CD14-positive monocyte (primary cell): ENCODE data around the gene DDIAS. TPM values are rescaled to one million over a fixed set of nuclear protein-coding genes. Genes with fewer than 3 reads are reported as not detected.

ENCODE experiments used
- DNase-seq, 3 donors: peaks; one replicate each; pipeline ENCODE4 v3.0.0-alpha.2; 2011 to 2022
- H2AFZ ChIP-seq: 2 replicates; pipeline ENCODE4 v1.6.0; 2012; ENCODE audit warnings: mild to moderate bottlenecking, low read depth, low read length, inconsistent platforms; ENCODE audit not compliant: insufficient read depth, poor library complexity, severe bottlenecking
- H3K27ac ChIP-seq, 2 donors: 1 replicate in 1 of 2; 2 replicates in 1 of 2; pipeline ENCODE4 v1.5.1; 2012 to 2013; ENCODE audit warnings: low read length in 2 of 2, control low read depth in 1 of 2, inconsistent platforms in 1 of 2, low read depth in 1 of 2, mild to moderate bottlenecking in 1 of 2
- H3K27me3 ChIP-seq, 2 donors: one replicate each; pipeline versions ENCODE4 v1.6.0 to v1.6.1; 2011 to 2013; ENCODE audit warnings: low read length in 2 of 2; ENCODE audit not compliant: control insufficient read depth in 2 of 2, insufficient read depth in 2 of 2
- H3K36me3 ChIP-seq, 2 donors: replicated peaks in 1 of 2; 1 replicate in 1 of 2; 2 replicates in 1 of 2; pipeline versions ENCODE4 v1.5.1 to v1.6.1; 2012 to 2013; ENCODE audit warnings: low read length in 2 of 2, control low read depth in 1 of 2, inconsistent platforms in 1 of 2, mild to moderate bottlenecking in 1 of 2; ENCODE audit not compliant: insufficient read depth in 2 of 2, control insufficient read depth in 1 of 2
- H3K4me1 ChIP-seq, 2 donors: 1 replicate in 1 of 2; 2 replicates in 1 of 2; pipeline versions ENCODE4 v1.5.1 to v1.6.1; 2012 to 2013; ENCODE audit warnings: low read length in 2 of 2, control low read depth in 1 of 2, inconsistent platforms in 1 of 2, mild to moderate bottlenecking in 1 of 2, moderate library complexity in 1 of 2; ENCODE audit not compliant: insufficient read depth in 2 of 2, control insufficient read depth in 1 of 2
- H3K4me2 ChIP-seq: replicated peaks from 2 replicates; pipeline ENCODE3; 2012; ENCODE audit warnings: low read length, moderate library complexity, mild to moderate bottlenecking; ENCODE audit not compliant: poor library complexity, severe bottlenecking; ENCODE audit errors: extremely low read depth
- H3K4me3 ChIP-seq, 3 experiments: fragments of 200-600 bp in 1 of 3; sonication (generic) in 1 of 3; replicated peaks in 1 of 3; 1 replicate in 2 of 3; 2 replicates in 1 of 3; pipeline ENCODE4 v1.5.1; 2011 to 2013; ENCODE audit warnings: low read length in 3 of 3, mild to moderate bottlenecking in 3 of 3, control low read depth in 2 of 3, low read depth in 2 of 3, inconsistent platforms in 1 of 3, moderate library complexity in 1 of 3
- H3K79me2 ChIP-seq: 2 replicates; pipeline ENCODE4 v1.6.0; 2012; ENCODE audit warnings: mild to moderate bottlenecking, control low read depth, inconsistent platforms, low read length, moderate library complexity; ENCODE audit not compliant: insufficient read depth
- H3K9ac ChIP-seq: 2 replicates; pipeline ENCODE4 v1.6.0; 2017; ENCODE audit warnings: low read length, mild to moderate bottlenecking; ENCODE audit not compliant: insufficient read depth, poor library complexity, severe bottlenecking
- H3K9me3 ChIP-seq, 2 donors: replicated peaks in 1 of 2; 1 replicate in 1 of 2; 2 replicates in 1 of 2; pipeline versions ENCODE4 v1.5.1 to v1.6.1; 2012 to 2013; ENCODE audit warnings: low read length in 2 of 2, control low read depth in 1 of 2; ENCODE audit not compliant: control insufficient read depth in 1 of 2, insufficient read depth in 1 of 2
- H4K20me1 ChIP-seq: 2 replicates; pipeline ENCODE4 v1.6.0; 2012; ENCODE audit warnings: mild to moderate bottlenecking, low read length, control low read depth, moderate library complexity; ENCODE audit not compliant: insufficient read depth
- H3K27ac Mint-ChIP-seq, 7 donors: one replicate each; pipeline ENCODE4 v1.8.0; 2020; ENCODE audit warnings: mild to moderate bottlenecking in 7 of 7, mixed read lengths in 7 of 7, moderate library complexity in 6 of 7, inconsistent platforms in 2 of 7
- H3K27me3 Mint-ChIP-seq, 3 donors: one replicate each; pipeline ENCODE4 v1.8.0; 2021 to 2022; ENCODE audit warnings: low read depth in 3 of 3, mild to moderate bottlenecking in 3 of 3, mixed read lengths in 3 of 3, moderate library complexity in 3 of 3, inconsistent platforms in 1 of 3
- H3K36me3 Mint-ChIP-seq, 2 donors: one replicate each; pipeline ENCODE4 v1.8.0; 2020; ENCODE audit warnings: mixed read lengths in 2 of 2, inconsistent platforms in 1 of 2, mild to moderate bottlenecking in 1 of 2
- H3K4me1 Mint-ChIP-seq: one replicate; pipeline ENCODE4 v1.8.0; 2020; ENCODE audit warnings: mild to moderate bottlenecking, mixed read lengths
- H3K4me3 Mint-ChIP-seq, 2 donors: one replicate each; pipeline ENCODE4 v1.8.0; 2020; ENCODE audit warnings: mild to moderate bottlenecking in 2 of 2, mixed read lengths in 2 of 2, moderate library complexity in 1 of 2
- H3K9me3 Mint-ChIP-seq, 7 donors: one replicate each; pipeline ENCODE4 v1.8.0; 2020 to 2022; ENCODE audit warnings: mixed read lengths in 7 of 7, mild to moderate bottlenecking in 6 of 7, moderate library complexity in 6 of 7, inconsistent platforms in 2 of 7
- WGBS: methylation state at CpG from one replicate; pipeline ENCODE4 v1.1.5; 2013; ENCODE audit warnings: missing lambda C conversion rate; ENCODE audit not compliant: insufficient coverage; 5-methylcytosine and 5-hydroxymethylcytosine counted together
- intact Hi-C, 2 donors: fragments of 100-400 bp; cut with micrococcal nuclease; formaldehyde crosslinking; loops; one replicate each; pipeline versions ENCODE4 v1.15.0 to v1.15.1; 2023
- polyA plus RNA-seq, 3 donors: library from polyadenylated mRNA; depleted of rRNA in 1 of 3; unstranded in 2 of 3; stranded (reverse) in 1 of 3; fragments of 300-500 nt in 2 of 3; fragments of >200 nt in 1 of 3; fragmentation: Illumina TruSeq in 2 of 3; gene quantifications; 1 replicate in 2 of 3; 2 replicates in 1 of 3; pipeline ENCODE4 v1.2.3, GENCODE V29; 2012 to 2021
- TF ChIP-seq, protein P1 (sequence below): fragments of 200-600 bp; IDR thresholded peaks from one replicate; pipeline ENCODE4 v1.8.0; 2022; ENCODE audit warnings: antibody characterized with exemption, mild to moderate bottlenecking

The DDIAS gene
- polyA plus RNA-seq, 3 donors = 6.0 to 14.1 (median 13.5) TPM

- intact Hi-C loops = no loop called here
- Histone ChIP-seq H3K36me3 (peaks cover 11 to 24% of the 10 kb centered on the region in 2 donors), H3K4me2 (no peak overlapping the region), H3K9ac (no peak overlapping the region), H3K4me1 (no peaks in the 10 kb centered on the region), H3K27ac (no peak overlapping the region), H3K4me3 (no peak overlapping the region), H3K79me2 (no peaks in the 10 kb centered on the region), H3K27me3 (no peaks in the 10 kb centered on the region), H3K9me3 (no peaks in the 10 kb centered on the region), H4K20me1 (peaks cover 49% of the 10 kb centered on the region), H2AFZ (no peak overlapping the region)
- WGBS = no CpG with 5 or more reads among the region's 2 CpGs
- Mint-ChIP-seq H3K9me3 (peaks cover 0 to 2% (median 2%) of the 10 kb centered on the region in 7 donors), H3K27ac (no peak overlapping the region), H3K27me3 (peaks cover 0 to 2% (median 0%) of the 10 kb centered on the region in 3 donors), H3K4me1 (no peaks in the 10 kb centered on the region), H3K36me3 (peaks cover 14 to 24% of the 10 kb centered on the region in 2 donors), H3K4me3 (no peak overlapping the region)
- TF ChIP-seq, protein P1, sequence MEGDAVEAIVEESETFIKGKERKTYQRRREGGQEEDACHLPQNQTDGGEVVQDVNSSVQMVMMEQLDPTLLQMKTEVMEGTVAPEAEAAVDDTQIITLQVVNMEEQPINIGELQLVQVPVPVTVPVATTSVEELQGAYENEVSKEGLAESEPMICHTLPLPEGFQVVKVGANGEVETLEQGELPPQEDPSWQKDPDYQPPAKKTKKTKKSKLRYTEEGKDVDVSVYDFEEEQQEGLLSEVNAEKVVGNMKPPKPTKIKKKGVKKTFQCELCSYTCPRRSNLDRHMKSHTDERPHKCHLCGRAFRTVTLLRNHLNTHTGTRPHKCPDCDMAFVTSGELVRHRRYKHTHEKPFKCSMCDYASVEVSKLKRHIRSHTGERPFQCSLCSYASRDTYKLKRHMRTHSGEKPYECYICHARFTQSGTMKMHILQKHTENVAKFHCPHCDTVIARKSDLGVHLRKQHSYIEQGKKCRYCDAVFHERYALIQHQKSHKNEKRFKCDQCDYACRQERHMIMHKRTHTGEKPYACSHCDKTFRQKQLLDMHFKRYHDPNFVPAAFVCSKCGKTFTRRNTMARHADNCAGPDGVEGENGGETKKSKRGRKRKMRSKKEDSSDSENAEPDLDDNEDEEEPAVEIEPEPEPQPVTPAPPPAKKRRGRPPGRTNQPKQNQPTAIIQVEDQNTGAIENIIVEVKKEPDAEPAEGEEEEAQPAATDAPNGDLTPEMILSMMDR = no peak
- DNase-seq = no peak
Observed at GRCh38 chr11:82855616-82856015, 45.9 kb upstream of the DDIAS start.

- Histone ChIP-seq H3K36me3 (peaks cover 11% of the 10 kb centered on the region in 2 donors), H4K20me1 (peaks cover 64% of the 10 kb centered on the region), H3K9me3 (no peaks in the 10 kb centered on the region), H3K79me2 (no peaks in the 10 kb centered on the region), H3K27ac (no peak overlapping the region), H3K27me3 (no peaks in the 10 kb centered on the region), H3K4me3 (no peak overlapping the region), H3K9ac (no peak overlapping the region), H2AFZ (no peak overlapping the region), H3K4me1 (no peaks in the 10 kb centered on the region), H3K4me2 (no peak overlapping the region)
- no peak for DNase-seq
- Mint-ChIP-seq H3K27me3 (peaks cover 0 to 2% (median 0%) of the 10 kb centered on the region in 3 donors), H3K9me3 (peaks cover 0 to 2% (median 2%) of the 10 kb centered on the region in 7 donors), H3K27ac (no peak overlapping the region), H3K4me3 (no peak overlapping the region), H3K36me3 (peaks cover 14 to 18% of the 10 kb centered on the region in 2 donors), H3K4me1 (no peaks in the 10 kb centered on the region)
- intact Hi-C loops = no loop called here
- TF ChIP-seq, protein P1 = no peak
- 100% methylated on average over 2 of the region's 2 CpGs for WGBS
Observed at GRCh38 chr11:82857145-82857544, 44.4 kb upstream of the DDIAS start.
